Urothelium cell line (cell line): Measurements from ENCODE around the gene LRRC15.

Experiments used
- DNase-seq: peaks from one replicate; pipeline ENCODE4 v3.0.0; 2011; ENCODE audit warnings: low spot score, mixed read lengths
- FAIRE-seq: peaks from 2 replicates; lab custom pipeline; 2011; peaks lifted over from hg19 to GRCh38; lab: Jason Lieb, UNC

LRRC15 gene

GRCh38 chr3:194305356-194306108, 64.0 kb downstream of the LRRC15 start:
- no peak for FAIRE-seq
- no peak for DNase-seq
